Keratinocyte (primary cell): Measurements from ENCODE around the gene VCL. TPM values are rescaled to one million over a fixed set of nuclear protein-coding genes. Genes with fewer than 3 reads are reported as not detected.

Experiments
- DNase-seq: peaks from one replicate; pipeline ENCODE4 v3.0.0-alpha.2; 2011; ENCODE audit warnings: low read depth, missing footprints, low spot score
- FAIRE-seq: peaks from 2 replicates; lab custom pipeline; 2011; peaks lifted over from hg19 to GRCh38; lab: Jason Lieb, UNC
- H2AFZ ChIP-seq: 2 replicates; pipeline ENCODE4 v1.6.0; 2012; ENCODE audit warnings: low read length, control low read depth, inconsistent platforms; ENCODE audit not compliant: control insufficient read depth
- H3K27ac ChIP-seq: 2 replicates; pipeline ENCODE4 v1.5.1; 2011; ENCODE audit warnings: low read length; ENCODE audit not compliant: control insufficient read depth, insufficient read depth
- H3K27me3 ChIP-seq: 3 replicates; pipeline ENCODE4 v1.6.0; 2011; ENCODE audit warnings: low read length; ENCODE audit not compliant: control insufficient read depth, insufficient read depth; ENCODE audit errors: extremely low read depth
- H3K36me3 ChIP-seq, 2 experiments: 2 replicates in 1 of 2; 3 replicates in 1 of 2; pipeline ENCODE4 v1.5.1; 2011; ENCODE audit warnings: low read length in 2 of 2, mild to moderate bottlenecking in 1 of 2; ENCODE audit not compliant: control insufficient read depth in 2 of 2, insufficient read depth in 2 of 2; ENCODE audit errors: extremely low read depth in 1 of 2
- H3K4me1 ChIP-seq: 3 replicates; pipeline ENCODE4 v1.5.1; 2011; ENCODE audit warnings: low read length; ENCODE audit not compliant: control insufficient read depth, insufficient read depth; ENCODE audit errors: extremely low read depth
- H3K4me2 ChIP-seq: 3 replicates; pipeline ENCODE4 v1.6.0; 2011; ENCODE audit warnings: low read depth, low read length; ENCODE audit not compliant: control insufficient read depth, insufficient read depth; ENCODE audit errors: extremely low read depth
- H3K4me3 ChIP-seq, 3 experiments: fragments of 200-600 bp in 1 of 3; sonication (generic) in 1 of 3; 2 replicates in 2 of 3; 3 replicates in 1 of 3; pipeline ENCODE4 v1.5.1; 2011 to 2016; ENCODE audit warnings: low read length in 3 of 3, mild to moderate bottlenecking in 3 of 3, control low read depth in 2 of 3, inconsistent platforms in 1 of 3, low read depth in 1 of 3, mixed read lengths in 1 of 3, mixed run types in 1 of 3, moderate library complexity in 1 of 3; ENCODE audit not compliant: control insufficient read depth in 2 of 3, insufficient read depth in 2 of 3; ENCODE audit errors: extremely low read depth in 1 of 3
- H3K79me2 ChIP-seq: 2 replicates; pipeline ENCODE4 v1.6.0; 2012; ENCODE audit warnings: low read length; ENCODE audit not compliant: control insufficient read depth, insufficient read depth
- H3K9ac ChIP-seq: 3 replicates; pipeline ENCODE4 v1.6.0; 2011; ENCODE audit warnings: low read length; ENCODE audit not compliant: control insufficient read depth, insufficient read depth; ENCODE audit errors: extremely low read depth
- H3K9me1 ChIP-seq: 3 replicates; pipeline ENCODE4 v1.6.0; 2011; ENCODE audit warnings: low read length; ENCODE audit not compliant: control insufficient read depth, insufficient read depth; ENCODE audit errors: extremely low read depth
- H3K9me3 ChIP-seq: 2 replicates; pipeline ENCODE4 v1.5.1; 2012; ENCODE audit warnings: low read depth, low read length; ENCODE audit not compliant: control insufficient read depth
- H4K20me1 ChIP-seq: 3 replicates; pipeline ENCODE4 v1.6.0; 2011; ENCODE audit warnings: low read length; ENCODE audit not compliant: control insufficient read depth, insufficient read depth; ENCODE audit errors: extremely low read depth
- EZH2 ChIP-seq: IDR thresholded peaks from one replicate; pipeline ENCODE4 v1.6.1; 2012; ENCODE audit warnings: inconsistent platforms, mild to moderate bottlenecking, low read length, moderate library complexity
- dilution Hi-C: fragments of 300-500 bp; cut with MboI; formaldehyde crosslinking; loops from one replicate; pipeline ENCODE4 v1.7.0; 2020; ENCODE audit warnings: low sequenced_read_pairs; ENCODE audit not compliant: extremely low pct_ligation_motif_present
- polyA plus RNA-seq, 5 experiments: library from polyadenylated mRNA; depleted of rRNA in 3 of 5; stranded (reverse) in 3 of 5; stranded (forward) in 1 of 5; unstranded in 1 of 5; fragments of >200 nt; gene quantifications; 1 replicate in 1 of 5; 2 replicates in 3 of 5; 3 replicates in 1 of 5; pipeline versions ENCODE4 v1.2.1 to v1.2.3, GENCODE V29; 2011 to 2012; ENCODE audit warnings: missing spikeins in 2 of 5, low read depth in 1 of 5, low replicate concordance in 1 of 5
- TF ChIP-seq, protein P1 (sequence below), 3 experiments: IDR thresholded peaks in 1 of 3; conservative IDR thresholded peaks in 1 of 3; optimal IDR thresholded peaks in 1 of 3; 2 replicates in 2 of 3; 3 replicates in 1 of 3; pipeline versions ENCODE3 to v1.5.1; 2011; ENCODE audit warnings: low read length in 3 of 3, mild to moderate bottlenecking in 3 of 3, moderate library complexity in 2 of 3, control low read depth in 1 of 3, inconsistent platforms in 1 of 3; ENCODE audit not compliant: insufficient read depth in 2 of 3; ENCODE audit errors: extremely low read depth in 1 of 3

VCL gene
- polyA plus RNA-seq, 1 donor (not counting 4 experiments of a cell fraction or from before 2014, with no cell fraction given), result 102 TPM

DNA sequence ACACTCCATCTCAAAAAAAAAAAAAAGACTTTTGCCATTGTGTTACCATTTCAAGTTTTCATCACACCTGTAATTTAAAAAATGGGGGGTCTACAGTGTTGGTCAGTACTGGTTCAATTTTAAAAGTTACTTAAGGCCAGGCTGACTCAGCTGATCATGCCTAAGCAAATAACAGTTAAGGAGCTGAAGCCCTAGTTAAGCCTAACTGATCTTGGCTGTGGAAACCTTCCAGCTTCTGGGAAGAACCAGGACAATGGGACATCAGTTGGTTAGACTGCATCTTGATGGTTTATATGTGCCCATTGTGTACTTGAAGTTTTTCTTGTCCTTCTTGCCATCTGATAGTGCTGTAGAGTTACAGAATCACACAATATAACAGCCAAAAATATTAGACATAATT, 26.7 kb downstream of the VCL start:
- Histone ChIP-seq H3K4me1 (peaks cover 33% of the 10 kb centered on the region), H3K9me1 (no peaks in the 10 kb centered on the region), H3K79me2 (peaks cover 84% of the 10 kb centered on the region), H3K9me3 (no peaks in the 10 kb centered on the region), H3K9ac (no peak overlapping the region), H3K27me3 (no peaks in the 10 kb centered on the region), H2AFZ (no peak overlapping the region), H3K4me3 (no peak overlapping the region), H3K4me2 (no peak overlapping the region), H3K36me3 (peaks cover 3 to 6% of the 10 kb centered on the region in 2 experiments), H4K20me1 (peaks cover 2% of the 10 kb centered on the region), H3K27ac (no peak overlapping the region)
- no peak for FAIRE-seq
- DNase-seq, result no peak
- dilution Hi-C loops, result no loop called here
- no peak for TF ChIP-seq EZH2
- TF ChIP-seq, protein P1, sequence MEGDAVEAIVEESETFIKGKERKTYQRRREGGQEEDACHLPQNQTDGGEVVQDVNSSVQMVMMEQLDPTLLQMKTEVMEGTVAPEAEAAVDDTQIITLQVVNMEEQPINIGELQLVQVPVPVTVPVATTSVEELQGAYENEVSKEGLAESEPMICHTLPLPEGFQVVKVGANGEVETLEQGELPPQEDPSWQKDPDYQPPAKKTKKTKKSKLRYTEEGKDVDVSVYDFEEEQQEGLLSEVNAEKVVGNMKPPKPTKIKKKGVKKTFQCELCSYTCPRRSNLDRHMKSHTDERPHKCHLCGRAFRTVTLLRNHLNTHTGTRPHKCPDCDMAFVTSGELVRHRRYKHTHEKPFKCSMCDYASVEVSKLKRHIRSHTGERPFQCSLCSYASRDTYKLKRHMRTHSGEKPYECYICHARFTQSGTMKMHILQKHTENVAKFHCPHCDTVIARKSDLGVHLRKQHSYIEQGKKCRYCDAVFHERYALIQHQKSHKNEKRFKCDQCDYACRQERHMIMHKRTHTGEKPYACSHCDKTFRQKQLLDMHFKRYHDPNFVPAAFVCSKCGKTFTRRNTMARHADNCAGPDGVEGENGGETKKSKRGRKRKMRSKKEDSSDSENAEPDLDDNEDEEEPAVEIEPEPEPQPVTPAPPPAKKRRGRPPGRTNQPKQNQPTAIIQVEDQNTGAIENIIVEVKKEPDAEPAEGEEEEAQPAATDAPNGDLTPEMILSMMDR (optimal IDR thresholded peaks at IDR 0.05 in 1 of 3, IDR thresholded peaks at IDR 0.05 in 1 of 3, conservative IDR thresholded peaks at IDR 0.05 in 1 of 3; ENCODE audit: extremely low read depth in 1 of 3, insufficient read depth in 2 of 3, low read length in 3 of 3), result no peak

DNA sequence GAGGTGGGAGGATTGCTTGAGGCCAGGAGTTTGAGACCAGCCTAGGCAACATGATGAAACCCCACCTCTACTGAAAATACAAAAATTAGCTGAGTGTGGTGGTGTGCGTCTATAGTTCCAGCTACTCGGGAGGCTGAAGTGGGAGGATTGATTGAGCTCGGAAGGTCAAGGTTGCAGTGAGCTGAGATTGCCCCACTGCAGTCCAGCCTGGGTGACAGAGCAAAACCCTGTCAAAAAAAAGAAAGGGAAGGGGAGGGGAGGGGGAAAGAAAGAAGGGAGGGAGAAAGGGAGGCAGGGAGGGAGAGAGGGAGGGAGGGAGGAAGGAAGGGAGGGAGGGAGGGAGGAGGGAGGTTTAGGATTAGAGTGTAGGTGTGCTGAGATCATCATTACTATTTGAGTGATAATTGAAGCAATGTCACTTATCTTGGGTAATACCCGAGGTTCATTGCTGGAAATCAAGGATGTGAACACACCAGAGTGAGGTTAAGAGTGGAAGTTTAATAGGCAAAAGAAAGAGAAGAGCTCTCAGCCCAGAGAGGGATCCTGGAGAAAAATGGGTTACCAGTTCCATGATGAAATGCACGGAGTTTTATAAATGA, 27.6 kb downstream of the VCL start:
- Histone ChIP-seq H3K27me3 (no peaks in the 10 kb centered on the region), H3K36me3 (peaks cover 3 to 9% of the 10 kb centered on the region in 2 experiments), H3K4me2 (no peak overlapping the region), H3K27ac (no peak overlapping the region), H3K79me2 (peaks cover 86% of the 10 kb centered on the region), H3K9me1 (no peaks in the 10 kb centered on the region), H2AFZ (no peak overlapping the region), H3K4me1 (peaks cover 29% of the 10 kb centered on the region), H3K9me3 (no peaks in the 10 kb centered on the region), H3K9ac (no peak overlapping the region), H4K20me1 (peaks cover 2% of the 10 kb centered on the region), H3K4me3 (no peak overlapping the region)
- DNase-seq, result no peak
- TF ChIP-seq EZH2, result no peak
- TF ChIP-seq, protein P1 (optimal IDR thresholded peaks at IDR 0.05 in 1 of 3, IDR thresholded peaks at IDR 0.05 in 1 of 3, conservative IDR thresholded peaks at IDR 0.05 in 1 of 3; ENCODE audit: extremely low read depth in 1 of 3, insufficient read depth in 2 of 3, low read length in 3 of 3), result no peak
- FAIRE-seq, result no peak
- dilution Hi-C loops, result no loop called here
